KOPT-K1 (cell line): ENCODE measurements around the gene YLPM1.
"Not testable (repeated sequence)": the region's sequence is repeated elsewhere in the genome, so short reads cannot be mapped to it uniquely, and the experiment has no call there.

Source experiments
- H3K27ac ChIP-seq: fragments of 200-600 bp; sonication (generic); 2 replicates; pipeline ENCODE4 v1.5.1; 2016; ENCODE audit warnings: antibody characterized with exemption, mild to moderate bottlenecking, low read depth, low read length; ENCODE audit not compliant: poor library complexity, severe bottlenecking
- H3K36me3 ChIP-seq: fragments of 200-600 bp; sonication (generic); 2 replicates; pipeline ENCODE4 v1.5.1; 2017; ENCODE audit warnings: antibody characterized with exemption, mild to moderate bottlenecking, low read length, moderate library complexity; ENCODE audit not compliant: insufficient read depth
- H3K9me3 ChIP-seq: fragments of 200-600 bp; sonication (generic); 2 replicates; pipeline ENCODE4 v1.5.1; 2017; ENCODE audit warnings: antibody characterized with exemption, low read length, mild to moderate bottlenecking; ENCODE audit not compliant: insufficient read depth, poor library complexity, severe bottlenecking

The YLPM1 gene

GRCh38 chr14:74762917-74763802 lies at the start of gene YLPM1:
TSS of gene YLPM1 (plus strand) at chr14:74763316. CDS start at chr14:74763490, 174 bp downstream.
- H3K36me3 ChIP-seq: peaks cover 30% of the 10 kb centered on the region
- H3K27ac ChIP-seq: peak within 1 kb of the TSS; percentile 84
- H3K9me3 ChIP-seq: no peaks in the 10 kb centered on the region

- Histone ChIP-seq H3K27ac (peak overlapping the region; percentile 65), H3K36me3 (peaks cover 37% of the 10 kb centered on the region), H3K9me3 (no peaks in the 10 kb centered on the region)
Measured at GRCh38 chr14:74713395-74713735, 49.8 kb upstream of the YLPM1 start.

- Histone ChIP-seq H3K9me3 (no peaks in the 10 kb centered on the region), H3K36me3 (peaks cover 94% of the 10 kb centered on the region), H3K27ac (no peak overlapping the region)
Measured at GRCh38 chr14:74720526-74720925, 42.6 kb upstream of the YLPM1 start.

GRCh38 chr14:74723134-74723533 lies 40.0 kb upstream of the YLPM1 start:
- Histone ChIP-seq H3K27ac (no peak overlapping the region), H3K9me3 (peaks cover 4% of the 10 kb centered on the region), H3K36me3 (peaks cover 77% of the 10 kb centered on the region)

GRCh38 chr14:74732387-74732786 lies 30.7 kb upstream of the YLPM1 start:
- H3K9me3 ChIP-seq: no peaks in the 10 kb centered on the region
- H3K27ac ChIP-seq: no peak overlapping the region
- H3K36me3 ChIP-seq: peaks cover 66% of the 10 kb centered on the region

- Histone ChIP-seq H3K9me3 (no peaks in the 10 kb centered on the region), H3K36me3 (peaks cover 72% of the 10 kb centered on the region)
Measured at GRCh38 chr14:74733221-74733620, 29.9 kb upstream of the YLPM1 start.

GRCh38 chr14:74735125-74735524 lies 28.0 kb upstream of the YLPM1 start:
- Histone ChIP-seq H3K27ac (no peak overlapping the region), H3K36me3 (peaks cover 88% of the 10 kb centered on the region)

More at GRCh38 chr14:74733221-74733620, 29.9 kb upstream of the YLPM1 start:
- H3K27ac ChIP-seq: no peak overlapping the region

GRCh38 chr14:74737753-74738325 lies 25.3 kb upstream of the YLPM1 start:
- peaks cover 66% of the 10 kb centered on the region for H3K36me3 ChIP-seq
- no peak overlapping the region for H3K27ac ChIP-seq
- H3K9me3 ChIP-seq: no peaks in the 10 kb centered on the region

More at GRCh38 chr14:74735125-74735524, 28.0 kb upstream of the YLPM1 start:
- H3K9me3 ChIP-seq: no peaks in the 10 kb centered on the region

GRCh38 chr14:74739293-74740030 lies 23.7 kb upstream of the YLPM1 start:
- Histone ChIP-seq H3K36me3 (peaks cover 51% of the 10 kb centered on the region), H3K9me3 (no peaks in the 10 kb centered on the region), H3K27ac (no peak overlapping the region)

GRCh38 chr14:74747237-74747636 lies 15.9 kb upstream of the YLPM1 start:
- Histone ChIP-seq H3K9me3 (peaks cover 5% of the 10 kb centered on the region), H3K36me3 (no peaks in the 10 kb centered on the region), H3K27ac (no peak overlapping the region)

- Histone ChIP-seq H3K9me3 (peaks cover 17% of the 10 kb centered on the region), H3K27ac (no peak overlapping the region), H3K36me3 (no peaks in the 10 kb centered on the region)
Measured at GRCh38 chr14:74754157-74754556, 9.0 kb upstream of the YLPM1 start.

- H3K9me3 ChIP-seq: peaks cover 17% of the 10 kb centered on the region
- H3K36me3 ChIP-seq: no peaks in the 10 kb centered on the region
- H3K27ac ChIP-seq: no peak overlapping the region
Measured at GRCh38 chr14:74754899-74755298, 8.2 kb upstream of the YLPM1 start.

GRCh38 chr14:74756326-74756725 lies 6.8 kb upstream of the YLPM1 start:
- Histone ChIP-seq H3K9me3 (peaks cover 17% of the 10 kb centered on the region), H3K27ac (no peak overlapping the region), H3K36me3 (no peaks in the 10 kb centered on the region)

GRCh38 chr14:74758505-74758904 lies 4.6 kb upstream of the YLPM1 start:
- H3K9me3 ChIP-seq, H3K27ac ChIP-seq, H3K36me3 ChIP-seq: not testable (repeated sequence)

GRCh38 chr14:74763803-74764531 lies 851 bp downstream of the YLPM1 start:
- Histone ChIP-seq H3K27ac (peak overlapping the region; percentile 84), H3K9me3 (no peaks in the 10 kb centered on the region), H3K36me3 (peaks cover 30% of the 10 kb centered on the region)
